ENCODE measurements around the gene FCF1.

Gene FCF1

GRCh38 chr14:74712499-74713394, at the start of gene FCF1, which contains the start of gene AREL1:
FCF1 (plus strand) TSS chr14:74713144; CDS start chr14:74713198, 54 bp downstream.
AREL1 (minus strand) TSS chr14:74713080; CDS start chr14:74685615, 27,465 bp downstream.
- peak; percentile 75 for DNase-seq

GRCh38 chr14:74663884-74664283, 49.1 kb upstream of the FCF1 start:
- DNase-seq = no peak

GRCh38 chr14:74664717-74665116, 48.2 kb upstream of the FCF1 start:
- no peak for DNase-seq

GRCh38 chr14:74667758-74668157, 45.2 kb upstream of the FCF1 start:
- no peak for DNase-seq

- no peak for DNase-seq
Measured at GRCh38 chr14:74669256-74669655, 43.7 kb upstream of the FCF1 start.

- no peak for DNase-seq
Measured at GRCh38 chr14:74669846-74670245, 43.1 kb upstream of the FCF1 start.

GRCh38 chr14:74670726-74671411, 42.1 kb upstream of the FCF1 start:
- no peak for DNase-seq

GRCh38 chr14:74671789-74672188, 41.2 kb upstream of the FCF1 start:
- DNase-seq = no peak

- DNase-seq = no peak
Measured at GRCh38 chr14:74673768-74674167, 39.2 kb upstream of the FCF1 start.

GRCh38 chr14:74675219-74675618, 37.7 kb upstream of the FCF1 start:
- no peak for DNase-seq

GRCh38 chr14:74682169-74682952, 30.6 kb upstream of the FCF1 start:
- DNase-seq = no peak

GRCh38 chr14:74683406-74683805, 29.5 kb upstream of the FCF1 start:
- no peak for DNase-seq

GRCh38 chr14:74684434-74684833, 28.5 kb upstream of the FCF1 start:
- no peak for DNase-seq

- DNase-seq = no peak
Measured at GRCh38 chr14:74685056-74685455, 27.9 kb upstream of the FCF1 start.

- DNase-seq = no peak
Measured at GRCh38 chr14:74685921-74686678, 26.8 kb upstream of the FCF1 start.

- no peak for DNase-seq
Measured at GRCh38 chr14:74691456-74691855, 21.5 kb upstream of the FCF1 start.

GRCh38 chr14:74693191-74693590, 19.8 kb upstream of the FCF1 start:
- no peak for DNase-seq

GRCh38 chr14:74695406-74695805, 17.5 kb upstream of the FCF1 start:
- DNase-seq = no peak

GRCh38 chr14:74697011-74697410, 15.9 kb upstream of the FCF1 start:
- no peak for DNase-seq

GRCh38 chr14:74697543-74697942, 15.4 kb upstream of the FCF1 start:
- DNase-seq = no peak

GRCh38 chr14:74697976-74698375, 15.0 kb upstream of the FCF1 start:
- DNase-seq = no peak

- no peak for DNase-seq
Measured at GRCh38 chr14:74698465-74698864, 14.5 kb upstream of the FCF1 start.

GRCh38 chr14:74702293-74702692, 10.7 kb upstream of the FCF1 start:
- DNase-seq = no peak

Measured in activated CD4-positive, CD25-positive, alpha-beta regulatory T cell treated with anti-CD3 and anti-CD28 coated beads, Interleukin-2, amount 50 U/mL, for 72 hours (primary cell).